K562 (cell line): ENCODE data around the gene ANKH. TPM values are rescaled to one million over a fixed set of nuclear protein-coding genes. Genes with fewer than 3 reads are reported as not detected.

Source experiments
- CBFA2T3 ChIP-seq: fragments of 450-650 bp; IDR thresholded peaks from 2 replicates; pipeline ENCODE4 v1.6.1; 2017
- E2F1 ChIP-seq: sonication (generic); formaldehyde crosslinking; IDR thresholded peaks from 2 replicates; pipeline ENCODE4 v1.8.1; 2023; ENCODE audit warnings: mild to moderate bottlenecking, missing genetic modification reagents, moderate library complexity
- ETV1 ChIP-seq: fragments of 450-650 bp; conservative IDR thresholded peaks from 2 replicates; pipeline ENCODE4 v1.6.1; 2016; ENCODE audit warnings: missing genetic modification characterization, control low read depth, low read depth, missing compliant biosample characterization
- MGA ChIP-seq: fragments of 450-650 bp; IDR thresholded peaks from 2 replicates; pipeline ENCODE4 v1.6.1; 2016; ENCODE audit warnings: mild to moderate bottlenecking, moderate library complexity
- SMAD4 ChIP-seq: fragments of 250-450 bp; sonication (Bioruptor Pico); conservative IDR thresholded peaks from 2 replicates; pipeline ENCODE4 v1.8.0; 2021; ENCODE audit warnings: inconsistent platforms, mild to moderate bottlenecking, moderate library complexity
- SMARCA4 ChIP-seq: fragments of 450-650 bp; IDR thresholded peaks from 2 replicates; pipeline ENCODE4 v1.6.1; 2016
- TEAD4 ChIP-seq, 2 experiments: sonication (generic) in 1 of 2; formaldehyde crosslinking in 1 of 2; IDR thresholded peaks; 2 replicates each; pipeline versions ENCODE4 v1.6.1 to v1.8.0; 2012 to 2022; ENCODE audit warnings: borderline replicate concordance in 1 of 2, inconsistent platforms in 1 of 2, low read length in 1 of 2, mild to moderate bottlenecking in 1 of 2, missing genetic modification reagents in 1 of 2
- ZFP36 ChIP-seq: fragments of 150-350 bp; IDR thresholded peaks from 2 replicates; pipeline ENCODE4 v1.6.1; 2018; ENCODE audit warnings: low read length, low read depth; ENCODE audit not compliant: partially characterized antibody
- ZKSCAN1 ChIP-seq: fragments of 150-350 bp; IDR thresholded peaks from 2 replicates; pipeline ENCODE4 v1.6.1; 2016; ENCODE audit warnings: low read depth, low read length
- polyA plus RNA-seq, 8 experiments: library from polyadenylated mRNA; depleted of rRNA in 4 of 8; stranded (reverse) in 5 of 8; unstranded in 3 of 8; fragments of >200 nt; fragmentation: Nextera tagmentation in 2 of 8; fragmentation: Illumina TruSeq in 1 of 8; extraction: Ambion mirVana in 2 of 8; extraction: Trizol in 1 of 8; gene quantifications; 2 replicates each; pipeline versions ENCODE4 v1.2.1 to v1.2.3, GENCODE V29; 2011 to 2014; ENCODE audit warnings: inconsistent platforms in 1 of 8, missing spikeins in 1 of 8
- total RNA-seq, 7 experiments: library from RNA; depleted of rRNA in 6 of 7; stranded (reverse); fragments of >200 nt in 6 of 7; fragmentation: Illumina TruSeq in 2 of 7; extraction: Trizol in 2 of 7; gene quantifications; 2 replicates each; pipeline versions ENCODE4 v1.2.1 to v1.2.3, GENCODE V29; 2011 to 2021; ENCODE audit warnings: low replicate concordance in 1 of 7
- TF ChIP-seq, protein P1 (sequence below): fragments of 450-650 bp; formaldehyde crosslinking; IDR thresholded peaks from 2 replicates; pipeline ENCODE4 v1.4.0; 2020; ENCODE audit warnings: mild to moderate bottlenecking, moderate library complexity
- TF ChIP-seq, protein P2 (sequence below): sonication (generic); formaldehyde crosslinking; IDR thresholded peaks from 2 replicates; pipeline ENCODE4 v1.9.0; 2022; ENCODE audit warnings: mild to moderate bottlenecking, missing genetic modification reagents

The ANKH gene
- total and polyA plus RNA-seq, 9 of the 15 experiments (the other 6 are each of a cell fraction or from before 2014, with no cell fraction given), result 0.79 to 12.2 (median 4.5) TPM

- peak; percentile 83 for TF ChIP-seq MGA
- no peak for TF ChIP-seq ZKSCAN1
- TF ChIP-seq TEAD4 (IDR thresholded peaks at IDR 0.05; ENCODE audit: low read length), result 0 out of 2 replicates have a peak, but pooled peaks have one; percentile 19
- TF ChIP-seq TEAD4 (CRISPR knock-in tag; IDR thresholded peaks at IDR 0.05; ENCODE audit: borderline replicate concordance), result no peak
- TF ChIP-seq SMARCA4, result peak; percentile 27; the same call in 1 of the 2 replicates
- TF ChIP-seq, protein P1, sequence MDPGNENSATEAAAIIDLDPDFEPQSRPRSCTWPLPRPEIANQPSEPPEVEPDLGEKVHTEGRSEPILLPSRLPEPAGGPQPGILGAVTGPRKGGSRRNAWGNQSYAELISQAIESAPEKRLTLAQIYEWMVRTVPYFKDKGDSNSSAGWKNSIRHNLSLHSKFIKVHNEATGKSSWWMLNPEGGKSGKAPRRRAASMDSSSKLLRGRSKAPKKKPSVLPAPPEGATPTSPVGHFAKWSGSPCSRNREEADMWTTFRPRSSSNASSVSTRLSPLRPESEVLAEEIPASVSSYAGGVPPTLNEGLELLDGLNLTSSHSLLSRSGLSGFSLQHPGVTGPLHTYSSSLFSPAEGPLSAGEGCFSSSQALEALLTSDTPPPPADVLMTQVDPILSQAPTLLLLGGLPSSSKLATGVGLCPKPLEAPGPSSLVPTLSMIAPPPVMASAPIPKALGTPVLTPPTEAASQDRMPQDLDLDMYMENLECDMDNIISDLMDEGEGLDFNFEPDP (CRISPR knock-in tag), result no peak
- TF ChIP-seq ZFP36, result no peak
- peak; percentile 17; the same call in 1 of the 2 replicates for TF ChIP-seq CBFA2T3
- TF ChIP-seq, protein P2, sequence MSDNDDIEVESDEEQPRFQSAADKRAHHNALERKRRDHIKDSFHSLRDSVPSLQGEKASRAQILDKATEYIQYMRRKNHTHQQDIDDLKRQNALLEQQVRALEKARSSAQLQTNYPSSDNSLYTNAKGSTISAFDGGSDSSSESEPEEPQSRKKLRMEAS (CRISPR knock-in tag), result no peak; the same call in 1 of the 2 replicates
- TF ChIP-seq SMAD4 (CRISPR knock-in tag), result 0 out of 2 replicates have a peak, but pooled peaks have one; percentile 34
- TF ChIP-seq ETV1 (tag), result peak; percentile 51
- TF ChIP-seq E2F1 (CRISPR knock-in tag), result 0 out of 2 replicates have a peak, but pooled peaks have one; percentile 37
- TF ChIP-seq, all 486 proteins: peak for 16
These were observed 195.7 kb downstream of the ANKH start (continued) for GRCh38 chr5:14675865-14676300.
